ENCODE results near the gene VPS52. TPM values are rescaled to one million over a fixed set of nuclear protein-coding genes. Genes with fewer than 3 reads are reported as not detected.

Gene VPS52
- total RNA-seq, 1 donor from 2014 or later, result 28.7 TPM

GRCh38 chr6:33237741-33238140, 33.9 kb downstream of the VPS52 start:
- no peak overlapping the region for H3K27ac Mint-ChIP-seq
- H3K9me3 Mint-ChIP-seq, result no peaks in the 10 kb centered on the region
- Histone ChIP-seq H3K9me3 (ENCODE audit: low read depth) (no peaks in the 10 kb centered on the region), H3K79me2 (ENCODE audit: low read depth) (no peaks in the 10 kb centered on the region), H3K4me1 (peaks cover 8% of the 10 kb centered on the region), H3K4me3 (no peak overlapping the region), H3F3A (ENCODE audit: low read depth) (no peaks in the 10 kb centered on the region), H2AFZ (replicated peaks) (no peak overlapping the region), H3K36me3 (no peaks in the 10 kb centered on the region), H3K9ac (no peak overlapping the region), H3K4me2 (no peak overlapping the region), H4K20me1 (ENCODE audit: low read depth) (no peaks in the 10 kb centered on the region), H3K27me3 (peaks cover 48% of the 10 kb centered on the region), H3K27ac (no peak overlapping the region)
- H3K4me3 Mint-ChIP-seq, result no peak overlapping the region
- no peaks in the 10 kb centered on the region for H3K36me3 Mint-ChIP-seq
- DNase-seq (ENCODE audit: low spot score), result no peak
- TF ChIP-seq CTCF (IDR thresholded peaks at IDR 0.05) (no peak), EZH2 (IDR thresholded peaks at IDR 0.05) (no peak), EZH2phosphoT487 (IDR thresholded peaks at IDR 0.05) (no peak)
- H3K27me3 Mint-ChIP-seq (ENCODE audit: insufficient read depth, low read depth), result peaks cover 19% of the 10 kb centered on the region
- H3K4me1 Mint-ChIP-seq, result peaks cover 14% of the 10 kb centered on the region

- Histone ChIP-seq H2AFZ (replicated peaks) (no peak overlapping the region), H3K9ac (no peak overlapping the region), H3K4me1 (peaks cover 8% of the 10 kb centered on the region), H4K20me1 (ENCODE audit: low read depth) (no peaks in the 10 kb centered on the region), H3K4me3 (no peak overlapping the region), H3F3A (ENCODE audit: low read depth) (no peaks in the 10 kb centered on the region), H3K27me3 (peaks cover 40% of the 10 kb centered on the region), H3K9me3 (ENCODE audit: low read depth) (no peaks in the 10 kb centered on the region), H3K36me3 (no peaks in the 10 kb centered on the region), H3K4me2 (no peak overlapping the region), H3K79me2 (ENCODE audit: low read depth) (no peaks in the 10 kb centered on the region), H3K27ac (no peak overlapping the region)
- Mint-ChIP-seq H3K27ac (no peak overlapping the region), H3K27me3 (ENCODE audit: insufficient read depth, low read depth) (peaks cover 14% of the 10 kb centered on the region), H3K36me3 (no peaks in the 10 kb centered on the region), H3K9me3 (no peaks in the 10 kb centered on the region), H3K4me3 (no peak overlapping the region), H3K4me1 (peaks cover 14% of the 10 kb centered on the region)
- no peak for TF ChIP-seq EZH2 (IDR thresholded peaks at IDR 0.05)
- no peak for TF ChIP-seq EZH2phosphoT487 (IDR thresholded peaks at IDR 0.05)
- TF ChIP-seq CTCF (IDR thresholded peaks at IDR 0.05), result no peak
- DNase-seq (ENCODE audit: low spot score), result no peak
These were observed 34.8 kb downstream of the VPS52 start for GRCh38 chr6:33236852-33237251.

GRCh38 chr6:33236328-33236727, 35.3 kb downstream of the VPS52 start:
- Histone ChIP-seq H2AFZ (replicated peaks) (no peak overlapping the region), H3K27ac (no peak overlapping the region), H3K27me3 (peaks cover 37% of the 10 kb centered on the region), H3K9ac (no peak overlapping the region), H3K4me2 (no peak overlapping the region), H3F3A (ENCODE audit: low read depth) (no peaks in the 10 kb centered on the region), H3K36me3 (no peaks in the 10 kb centered on the region), H3K9me3 (ENCODE audit: low read depth) (no peaks in the 10 kb centered on the region), H3K4me3 (no peak overlapping the region), H4K20me1 (ENCODE audit: low read depth) (no peaks in the 10 kb centered on the region), H3K4me1 (peaks cover 8% of the 10 kb centered on the region), H3K79me2 (ENCODE audit: low read depth) (no peaks in the 10 kb centered on the region)
- Mint-ChIP-seq H3K27me3 (ENCODE audit: insufficient read depth, low read depth) (peaks cover 14% of the 10 kb centered on the region), H3K36me3 (no peaks in the 10 kb centered on the region), H3K27ac (no peak overlapping the region), H3K9me3 (no peaks in the 10 kb centered on the region), H3K4me1 (peaks cover 14% of the 10 kb centered on the region), H3K4me3 (no peak overlapping the region)
- TF ChIP-seq EZH2 (IDR thresholded peaks at IDR 0.05), result no peak
- no peak for TF ChIP-seq CTCF (IDR thresholded peaks at IDR 0.05)
- no peak for TF ChIP-seq EZH2phosphoT487 (IDR thresholded peaks at IDR 0.05)
- no peak for DNase-seq (ENCODE audit: low spot score)
